Heart left ventricle (tissue), 13 donors: ENCODE measurements around the gene ADNP.

Source experiments
- CTCF ChIP-seq, 12 donors: fragments of 200-600 bp; sonication (generic) in 4 of 12; IDR thresholded peaks; one replicate each; pipeline versions ENCODE4 v1.5.0 to v1.8.0; 2018 to 2022; ENCODE audit warnings: antibody characterized with exemption in 12 of 12, mild to moderate bottlenecking in 5 of 12
- POLR2A ChIP-seq, 2 donors: fragments of 450-650 bp; IDR thresholded peaks; one replicate each; pipeline ENCODE4 v1.6.1; 2017; ENCODE audit warnings: antibody characterized with exemption in 2 of 2, mild to moderate bottlenecking in 2 of 2, moderate library complexity in 2 of 2
- donor health status: ischemic (EF 13 %, LVEDD 7.1; RV severe dilation, severe dysfunction).
- donor health status: DM: no; HTN: yes; CAD: no.
- donor health status: DM: no; HTN: no; CAD: no.
- donor health status: ischemic (EF 25% LVEDD 6.9; RV normal size, moderate dysfunction).
- donor health status: ischemic (EF 25% LVEDD 5.7; RV mildly dilated, moderate dysfunction).
- donor health status: ischemic (EF 35%, LVEDD 5.7; RV mildly dilated, moderate dysfunction).
- donor health status: nonischemic (EF 11% LVEDD 7.7; RV severe dilation, severe dysfunction).
- donor health status: DM: yes; HTN: yes; CAD: no.
- donor health status: PGD.
- donor health status: ischemic (EF 29% LVEDD 5.4; RV normal size, mild dysfunction).
- donor health status: nonischemic (EF 23%, LVEDD 6.1; RV moderate dilation, normal function).

GRCh38 chr20:50876063-50876685, 55.1 kb downstream of the ADNP start:
- TF ChIP-seq CTCF (IDR thresholded peaks at IDR 0.05) = no peak
- TF ChIP-seq POLR2A (IDR thresholded peaks at IDR 0.05) = no peak
